Fibroblast of lung (primary cell): Measurements from ENCODE around the gene IL15RA. TPM values are rescaled to one million over a fixed set of nuclear protein-coding genes. Genes with fewer than 3 reads are reported as not detected.
"Not testable (repeated sequence)": the region's sequence is repeated elsewhere in the genome, so short reads cannot be mapped to it uniquely, and the experiment has no call there.

Experiments used
- DNase-seq, 2 donors: peaks; one replicate each; pipeline versions ENCODE4 v3.0.0 to v3.0.0-alpha.2; 2010; ENCODE audit warnings: low read depth in 2 of 2
- H2AFZ ChIP-seq: 2 replicates; pipeline ENCODE4 v1.5.1; 2012; ENCODE audit warnings: low read length, control low read depth, inconsistent platforms
- H3K27ac ChIP-seq: 2 replicates; pipeline ENCODE4 v1.5.1; 2011; ENCODE audit warnings: low read length, control low read depth; ENCODE audit not compliant: insufficient read depth
- H3K27me3 ChIP-seq: 2 replicates; pipeline ENCODE4 v1.5.1; 2011; ENCODE audit warnings: mild to moderate bottlenecking, low read length; ENCODE audit not compliant: control insufficient read depth, insufficient read depth
- H3K36me3 ChIP-seq: 2 replicates; pipeline ENCODE4 v1.5.1; 2011; ENCODE audit warnings: low read length; ENCODE audit not compliant: control insufficient read depth, insufficient read depth
- H3K4me1 ChIP-seq: 2 replicates; pipeline ENCODE4 v1.5.1; 2011; ENCODE audit warnings: low read length; ENCODE audit not compliant: control insufficient read depth, insufficient read depth; ENCODE audit errors: extremely low read depth
- H3K4me2 ChIP-seq: 2 replicates; pipeline ENCODE4 v1.5.1; 2011; ENCODE audit warnings: low read length, control low read depth; ENCODE audit not compliant: insufficient read depth; ENCODE audit errors: extremely low read depth
- H3K4me3 ChIP-seq, 4 experiments: fragments of 200-600 bp in 1 of 4; sonication (generic) in 1 of 4; replicated peaks in 1 of 4; 2 replicates each; pipeline ENCODE4 v1.5.1; 2011 to 2016; ENCODE audit warnings: low read length in 4 of 4, low read depth in 3 of 4, mild to moderate bottlenecking in 3 of 4, control low read depth in 2 of 4, inconsistent platforms in 1 of 4, mixed read lengths in 1 of 4; ENCODE audit not compliant: insufficient read depth in 1 of 4; ENCODE audit errors: control extremely low read depth in 1 of 4
- H3K79me2 ChIP-seq: 2 replicates; pipeline ENCODE4 v1.5.1; 2012; ENCODE audit warnings: mild to moderate bottlenecking, low read length, inconsistent platforms; ENCODE audit not compliant: control insufficient read depth, insufficient read depth
- H3K9ac ChIP-seq: 2 replicates; pipeline ENCODE4 v1.5.1; 2011; ENCODE audit warnings: mild to moderate bottlenecking, low read length, control low read depth; ENCODE audit not compliant: insufficient read depth
- H3K9me3 ChIP-seq: 2 replicates; pipeline ENCODE4 v1.5.1; 2012; ENCODE audit warnings: low read depth, low read length; ENCODE audit not compliant: control insufficient read depth, insufficient read depth
- H4K20me1 ChIP-seq: 2 replicates; pipeline ENCODE4 v1.5.1; 2011; ENCODE audit warnings: low read length; ENCODE audit not compliant: control insufficient read depth, insufficient read depth; ENCODE audit errors: extremely low read depth
- EZH2 ChIP-seq: IDR thresholded peaks from 2 replicates; pipeline ENCODE4 v1.5.1; 2012; ENCODE audit warnings: low read length, control low read depth, mild to moderate bottlenecking; ENCODE audit errors: missing control alignments
- polyA plus RNA-seq, 2 donors: library from polyadenylated mRNA; depleted of rRNA in 1 of 2; stranded (reverse) in 1 of 2; unstranded in 1 of 2; fragments of >200 nt; gene quantifications; 2 replicates each; pipeline ENCODE4 v1.2.1, GENCODE V29; 2011 to 2012; ENCODE audit warnings: missing spikeins in 1 of 2
- total RNA-seq: library from RNA; depleted of rRNA; stranded (reverse); fragments of >200 nt; gene quantifications from 2 replicates; pipeline ENCODE4 v1.2.1, GENCODE V29; 2014
- TF ChIP-seq, protein P1 (sequence below), 2 donors: IDR thresholded peaks in 1 of 2; conservative IDR thresholded peaks in 1 of 2; 1 replicate in 1 of 2; 2 replicates in 1 of 2; pipeline ENCODE4 v1.5.1; 2011 to 2012; ENCODE audit warnings: low read length in 2 of 2, control low read depth in 1 of 2, inconsistent platforms in 1 of 2, low read depth in 1 of 2, mild to moderate bottlenecking in 1 of 2

Gene IL15RA
- total and polyA plus RNA-seq, 2 donors (not counting 1 experiment from before 2014, with no cell fraction given) = 5.9 to 13.7 TPM

DNA sequence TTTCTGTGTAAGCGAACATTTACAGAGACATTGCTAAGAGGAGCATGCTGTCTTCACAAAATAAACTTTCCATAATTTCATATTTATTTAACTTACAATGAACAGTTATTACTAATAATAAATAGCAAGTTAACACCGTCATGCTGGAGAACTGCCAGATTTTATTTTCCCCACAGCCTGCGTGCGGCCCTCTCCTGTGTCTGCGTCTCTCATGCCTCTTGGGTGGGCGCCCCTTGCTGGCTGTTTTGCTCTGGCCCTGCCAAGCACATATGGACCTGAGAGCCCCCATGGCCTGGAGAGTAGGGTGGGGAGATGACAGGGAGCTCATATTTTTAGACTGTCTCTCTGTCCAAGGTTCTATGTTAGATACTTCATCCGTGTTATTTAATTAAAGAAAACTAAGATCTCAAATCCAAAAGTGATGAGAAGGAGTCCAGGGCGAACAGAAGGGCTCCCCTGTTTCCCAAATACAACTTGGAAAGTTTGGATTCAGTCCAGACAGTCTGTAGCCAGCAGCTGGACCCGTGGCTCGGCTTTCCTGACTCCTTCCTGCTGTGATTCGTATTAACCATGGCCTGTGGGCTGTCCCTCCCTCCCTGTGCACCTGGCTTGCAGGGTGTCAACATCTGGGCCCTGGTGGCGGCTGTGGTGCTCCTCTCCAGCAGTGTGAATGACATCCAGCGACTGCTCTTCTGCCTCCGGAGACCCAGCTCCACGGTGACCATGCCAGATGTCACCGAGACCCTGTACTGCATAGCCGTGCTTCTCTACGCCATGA lies 66.8 kb downstream of the IL15RA start:
- Histone ChIP-seq H3K27me3 (no peaks in the 10 kb centered on the region), H2AFZ (no peak overlapping the region), H3K4me3 (no peak overlapping the region), H4K20me1 (no peaks in the 10 kb centered on the region), H3K79me2 (peaks cover 3% of the 10 kb centered on the region), H3K36me3 (peaks cover 32% of the 10 kb centered on the region), H3K4me2 (no peak overlapping the region), H3K9ac (no peak overlapping the region), H3K9me3 (no peaks in the 10 kb centered on the region), H3K4me1 (no peaks in the 10 kb centered on the region), H3K27ac (no peak overlapping the region)
- no peak for TF ChIP-seq EZH2
- TF ChIP-seq, protein P1, sequence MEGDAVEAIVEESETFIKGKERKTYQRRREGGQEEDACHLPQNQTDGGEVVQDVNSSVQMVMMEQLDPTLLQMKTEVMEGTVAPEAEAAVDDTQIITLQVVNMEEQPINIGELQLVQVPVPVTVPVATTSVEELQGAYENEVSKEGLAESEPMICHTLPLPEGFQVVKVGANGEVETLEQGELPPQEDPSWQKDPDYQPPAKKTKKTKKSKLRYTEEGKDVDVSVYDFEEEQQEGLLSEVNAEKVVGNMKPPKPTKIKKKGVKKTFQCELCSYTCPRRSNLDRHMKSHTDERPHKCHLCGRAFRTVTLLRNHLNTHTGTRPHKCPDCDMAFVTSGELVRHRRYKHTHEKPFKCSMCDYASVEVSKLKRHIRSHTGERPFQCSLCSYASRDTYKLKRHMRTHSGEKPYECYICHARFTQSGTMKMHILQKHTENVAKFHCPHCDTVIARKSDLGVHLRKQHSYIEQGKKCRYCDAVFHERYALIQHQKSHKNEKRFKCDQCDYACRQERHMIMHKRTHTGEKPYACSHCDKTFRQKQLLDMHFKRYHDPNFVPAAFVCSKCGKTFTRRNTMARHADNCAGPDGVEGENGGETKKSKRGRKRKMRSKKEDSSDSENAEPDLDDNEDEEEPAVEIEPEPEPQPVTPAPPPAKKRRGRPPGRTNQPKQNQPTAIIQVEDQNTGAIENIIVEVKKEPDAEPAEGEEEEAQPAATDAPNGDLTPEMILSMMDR (conservative IDR thresholded peaks at IDR 0.05 in 1 of 2, IDR thresholded peaks at IDR 0.05 in 1 of 2; ENCODE audit: low read depth in 1 of 2, low read length in 2 of 2) = no peak
- DNase-seq = no peak

DNA sequence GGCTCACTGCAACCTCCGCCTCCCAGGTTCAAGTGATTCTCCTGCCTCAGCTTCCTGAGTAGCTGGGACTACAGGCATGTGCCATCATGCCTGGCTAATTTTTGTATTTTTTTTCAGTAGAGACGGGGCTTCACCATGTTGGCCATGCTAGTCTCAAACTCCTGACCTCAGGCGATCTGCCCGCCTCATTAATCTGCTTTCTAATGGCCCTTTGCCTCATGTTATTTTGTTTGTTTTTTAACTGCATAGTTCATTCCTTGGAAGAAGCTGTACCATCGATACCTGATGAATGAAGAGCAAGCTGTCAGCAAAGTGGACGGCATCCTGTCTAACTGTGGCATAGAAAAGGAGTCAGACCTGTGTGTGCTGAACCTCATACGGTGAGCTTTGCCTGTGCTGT lies 68.7 kb downstream of the IL15RA start:
- H4K20me1 ChIP-seq, H3K4me1 ChIP-seq, H3K9me3 ChIP-seq, H3K27me3 ChIP-seq, H3K4me3 ChIP-seq, DNase-seq, H3K27ac ChIP-seq, H3K9ac ChIP-seq, H3K79me2 ChIP-seq, H2AFZ ChIP-seq, H3K4me2 ChIP-seq: not testable (repeated sequence)
- H3K36me3 ChIP-seq = peaks cover 16% of the 10 kb centered on the region

GRCh38 chr10:5906651-5907050 lies 70.7 kb downstream of the IL15RA start:
- no peak for DNase-seq
- no peaks in the 10 kb centered on the region for H3K27me3 ChIP-seq
- H2AFZ ChIP-seq = no peak overlapping the region
- no peaks in the 10 kb centered on the region for H3K9me3 ChIP-seq
- H3K4me3 ChIP-seq = no peak overlapping the region
- peaks cover 14% of the 10 kb centered on the region for H3K36me3 ChIP-seq
- no peak overlapping the region for H3K4me2 ChIP-seq
- H3K4me1 ChIP-seq = no peaks in the 10 kb centered on the region
- no peak for TF ChIP-seq EZH2
- TF ChIP-seq, protein P1 (conservative IDR thresholded peaks at IDR 0.05 in 1 of 2, IDR thresholded peaks at IDR 0.05 in 1 of 2; ENCODE audit: low read depth in 1 of 2, low read length in 2 of 2) = no peak
- H3K27ac ChIP-seq = no peak overlapping the region
- no peaks in the 10 kb centered on the region for H4K20me1 ChIP-seq
- H3K79me2 ChIP-seq = peaks cover 3% of the 10 kb centered on the region
- H3K9ac ChIP-seq = no peak overlapping the region
